Limb (tissue), 2 donors: ENCODE measurements around the gene RABEPK.
"Not testable (repeated sequence)": the region's sequence is repeated elsewhere in the genome, so short reads cannot be mapped to it uniquely, and the experiment has no call there.

ENCODE experiments used
- DNase-seq, 2 donors: peaks; one replicate each; pipeline ENCODE4 v3.0.0-alpha.2; 2016; ENCODE audit errors: extremely low spot score in 2 of 2

Gene RABEPK

GRCh38 chr9:125194466-125194865 is 5.9 kb upstream of the RABEPK start:
- DNase-seq, result not testable (repeated sequence)

GRCh38 chr9:125195591-125195990 is 4.8 kb upstream of the RABEPK start:
- DNase-seq, result not testable (repeated sequence)

GRCh38 chr9:125202846-125203618 is 2.7 kb downstream of the RABEPK start:
- DNase-seq, result no peak

GRCh38 chr9:125204477-125204876 is 4.1 kb downstream of the RABEPK start:
- no peak for DNase-seq

GRCh38 chr9:125214186-125214585 is 13.8 kb downstream of the RABEPK start:
- DNase-seq, result no peak

GRCh38 chr9:125218621-125219020 is 18.3 kb downstream of the RABEPK start:
- DNase-seq, result no peak

GRCh38 chr9:125224858-125225257 is 24.5 kb downstream of the RABEPK start:
- not testable (repeated sequence) for DNase-seq

- DNase-seq, result no peak
Observed at GRCh38 chr9:125227761-125228160, 27.4 kb downstream of the RABEPK start.

GRCh38 chr9:125233678-125234077 is 33.3 kb downstream of the RABEPK start:
- DNase-seq, result no peak

GRCh38 chr9:125234099-125234498 is 33.8 kb downstream of the RABEPK start:
- not testable (repeated sequence) for DNase-seq

- no peak for DNase-seq
Observed at GRCh38 chr9:125235804-125236519, 35.6 kb downstream of the RABEPK start.

- DNase-seq, result not testable (repeated sequence)
Observed at GRCh38 chr9:125236520-125237159, 36.3 kb downstream of the RABEPK start.

GRCh38 chr9:125238127-125238914 is 38.0 kb downstream of the RABEPK start:
- no peak for DNase-seq

GRCh38 chr9:125238915-125239446 is 38.6 kb downstream of the RABEPK start:
- DNase-seq, result no peak

- no peak for DNase-seq
Observed at GRCh38 chr9:125239631-125240597, 39.6 kb downstream of the RABEPK start.

GRCh38 chr9:125240649-125240999 is 40.3 kb downstream of the RABEPK start:
- DNase-seq, result no peak

GRCh38 chr9:125241000-125241862 is 40.9 kb downstream of the RABEPK start, which contains the start of gene HSPA5:
Gene HSPA5 (minus strand): TSS chr9:125241343. CDS start chr9:125241126, 217 bp downstream.
- DNase-seq, result peak; percentile 98 to 100

GRCh38 chr9:125241863-125242739 is 41.8 kb downstream of the RABEPK start:
- DNase-seq, result no peak
